ENCODE data around the gene FHIT.

DNA sequence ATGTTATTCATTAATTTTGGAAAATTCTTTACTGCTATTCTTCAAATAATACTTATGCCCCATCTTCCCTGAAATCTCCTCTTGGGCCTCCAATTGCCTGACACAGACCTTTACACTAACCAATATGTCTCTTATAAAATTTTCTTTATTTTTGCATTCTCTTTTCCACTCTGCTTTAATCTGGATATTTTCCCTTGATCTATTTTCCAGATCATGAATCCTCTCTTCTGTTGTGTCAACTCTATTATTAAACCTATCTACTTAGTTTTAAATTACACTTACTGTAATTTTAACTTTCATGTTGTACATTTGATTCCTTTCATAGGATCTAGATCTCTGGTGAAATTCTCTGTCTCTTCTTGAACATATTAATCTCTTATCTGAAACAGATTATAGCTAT lies 278.7 kb downstream of the FHIT start:
- TF ChIP-seq POLR2AphosphoS5 (IDR thresholded peaks at IDR 0.05; ENCODE audit: low read depth, low read length) (no peak), SIN3A (IDR thresholded peaks at IDR 0.05; ENCODE audit: borderline replicate concordance, insufficient read depth, low read length) (no peak)
- TF ChIP-seq, protein P1, sequence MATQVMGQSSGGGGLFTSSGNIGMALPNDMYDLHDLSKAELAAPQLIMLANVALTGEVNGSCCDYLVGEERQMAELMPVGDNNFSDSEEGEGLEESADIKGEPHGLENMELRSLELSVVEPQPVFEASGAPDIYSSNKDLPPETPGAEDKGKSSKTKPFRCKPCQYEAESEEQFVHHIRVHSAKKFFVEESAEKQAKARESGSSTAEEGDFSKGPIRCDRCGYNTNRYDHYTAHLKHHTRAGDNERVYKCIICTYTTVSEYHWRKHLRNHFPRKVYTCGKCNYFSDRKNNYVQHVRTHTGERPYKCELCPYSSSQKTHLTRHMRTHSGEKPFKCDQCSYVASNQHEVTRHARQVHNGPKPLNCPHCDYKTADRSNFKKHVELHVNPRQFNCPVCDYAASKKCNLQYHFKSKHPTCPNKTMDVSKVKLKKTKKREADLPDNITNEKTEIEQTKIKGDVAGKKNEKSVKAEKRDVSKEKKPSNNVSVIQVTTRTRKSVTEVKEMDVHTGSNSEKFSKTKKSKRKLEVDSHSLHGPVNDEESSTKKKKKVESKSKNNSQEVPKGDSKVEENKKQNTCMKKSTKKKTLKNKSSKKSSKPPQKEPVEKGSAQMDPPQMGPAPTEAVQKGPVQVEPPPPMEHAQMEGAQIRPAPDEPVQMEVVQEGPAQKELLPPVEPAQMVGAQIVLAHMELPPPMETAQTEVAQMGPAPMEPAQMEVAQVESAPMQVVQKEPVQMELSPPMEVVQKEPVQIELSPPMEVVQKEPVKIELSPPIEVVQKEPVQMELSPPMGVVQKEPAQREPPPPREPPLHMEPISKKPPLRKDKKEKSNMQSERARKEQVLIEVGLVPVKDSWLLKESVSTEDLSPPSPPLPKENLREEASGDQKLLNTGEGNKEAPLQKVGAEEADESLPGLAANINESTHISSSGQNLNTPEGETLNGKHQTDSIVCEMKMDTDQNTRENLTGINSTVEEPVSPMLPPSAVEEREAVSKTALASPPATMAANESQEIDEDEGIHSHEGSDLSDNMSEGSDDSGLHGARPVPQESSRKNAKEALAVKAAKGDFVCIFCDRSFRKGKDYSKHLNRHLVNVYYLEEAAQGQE (IDR thresholded peaks at IDR 0.05; ENCODE audit: insufficient read depth in 1 of 2, low read depth in 2 of 2, low read length in 2 of 2), result no peak
